NCI-H524 (cell line): Measurements from ENCODE around the gene PRICKLE1.

ENCODE experiments used
- DNase-seq, 2 experiments: peaks; one replicate each; lab custom pipeline; 2025; lab: John Stamatoyannopoulos, UW

PRICKLE1 gene

GRCh38 chr12:42448841-42449240 lies 140.7 kb downstream of the PRICKLE1 start:
- DNase-seq = no peak

- no peak for DNase-seq
Measured at GRCh38 chr12:42447371-42447786, 142.2 kb downstream of the PRICKLE1 start.

- no peak for DNase-seq
Measured at GRCh38 chr12:42446761-42447160, 142.8 kb downstream of the PRICKLE1 start.

GRCh38 chr12:42445891-42446290 lies 143.7 kb downstream of the PRICKLE1 start:
- DNase-seq = no peak

GRCh38 chr12:42444192-42444943 lies 145.2 kb downstream of the PRICKLE1 start:
- no peak for DNase-seq

GRCh38 chr12:42442888-42443287 lies 146.7 kb downstream of the PRICKLE1 start:
- DNase-seq = no peak

GRCh38 chr12:42442311-42442759 lies 147.2 kb downstream of the PRICKLE1 start:
- DNase-seq = no peak

- DNase-seq = no peak
Measured at GRCh38 chr12:42440608-42441007, 148.9 kb downstream of the PRICKLE1 start.

GRCh38 chr12:42432517-42433140 lies 156.9 kb downstream of the PRICKLE1 start:
- no peak for DNase-seq

- no peak for DNase-seq
Measured at GRCh38 chr12:42428850-42429249, 160.7 kb downstream of the PRICKLE1 start.

- DNase-seq = no peak
Measured at GRCh38 chr12:42426746-42427145, 162.8 kb downstream of the PRICKLE1 start.

GRCh38 chr12:42422785-42423184 lies 166.8 kb downstream of the PRICKLE1 start:
- no peak for DNase-seq

GRCh38 chr12:42421844-42422779 lies 167.4 kb downstream of the PRICKLE1 start:
- no peak for DNase-seq

- no peak for DNase-seq
Measured at GRCh38 chr12:42420395-42420794, 169.2 kb downstream of the PRICKLE1 start.

GRCh38 chr12:42410340-42410739 lies 179.2 kb downstream of the PRICKLE1 start:
- DNase-seq = no peak

GRCh38 chr12:42409471-42409870 lies 180.1 kb downstream of the PRICKLE1 start:
- DNase-seq = no peak

GRCh38 chr12:42407306-42407705 lies 182.2 kb downstream of the PRICKLE1 start:
- no peak for DNase-seq
